CD4-positive, alpha-beta T cell treated with Interleukin-12 subunit alpha and Interleukin-12 subunit beta, for 1 hour (primary cell): ENCODE data around the gene ASZ1.

ENCODE experiments used
- DNase-seq: peaks from one replicate; pipeline ENCODE4 v3.0.0-alpha.2; 2020

Gene ASZ1

DNA sequence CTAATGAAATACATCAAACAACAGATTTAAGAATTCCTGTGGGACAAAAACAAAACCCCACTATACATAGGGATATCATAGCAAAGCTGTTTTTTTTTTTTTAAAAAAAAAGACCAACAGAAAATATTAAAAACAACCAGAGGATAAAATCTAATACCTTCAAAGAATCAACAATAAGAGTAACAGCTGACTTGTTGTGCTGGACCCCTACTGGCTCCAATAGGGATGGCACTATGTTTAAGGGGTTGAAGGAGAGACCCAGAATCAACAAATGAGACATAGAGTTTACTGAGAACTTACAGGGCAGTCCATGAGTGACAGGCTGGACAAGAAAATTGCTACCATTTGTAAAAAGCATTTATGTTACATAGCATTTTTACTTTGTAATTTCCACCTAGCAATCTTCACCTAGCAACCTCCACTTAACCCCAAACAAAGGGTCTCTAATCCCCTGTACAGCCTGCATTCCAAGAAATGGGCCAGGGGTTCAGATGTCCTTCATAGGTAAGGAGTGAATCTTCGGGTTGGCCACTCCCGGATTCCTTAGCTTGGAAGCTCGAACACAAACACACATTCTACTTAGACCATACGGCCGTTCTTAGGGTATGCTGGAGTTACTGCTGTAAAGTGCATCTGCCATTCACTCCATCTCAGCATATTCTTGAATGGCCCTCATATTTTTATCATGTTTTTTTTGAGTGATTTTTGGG lies 25.8 kb downstream of the ASZ1 start:
- DNase-seq: no peak

DNA sequence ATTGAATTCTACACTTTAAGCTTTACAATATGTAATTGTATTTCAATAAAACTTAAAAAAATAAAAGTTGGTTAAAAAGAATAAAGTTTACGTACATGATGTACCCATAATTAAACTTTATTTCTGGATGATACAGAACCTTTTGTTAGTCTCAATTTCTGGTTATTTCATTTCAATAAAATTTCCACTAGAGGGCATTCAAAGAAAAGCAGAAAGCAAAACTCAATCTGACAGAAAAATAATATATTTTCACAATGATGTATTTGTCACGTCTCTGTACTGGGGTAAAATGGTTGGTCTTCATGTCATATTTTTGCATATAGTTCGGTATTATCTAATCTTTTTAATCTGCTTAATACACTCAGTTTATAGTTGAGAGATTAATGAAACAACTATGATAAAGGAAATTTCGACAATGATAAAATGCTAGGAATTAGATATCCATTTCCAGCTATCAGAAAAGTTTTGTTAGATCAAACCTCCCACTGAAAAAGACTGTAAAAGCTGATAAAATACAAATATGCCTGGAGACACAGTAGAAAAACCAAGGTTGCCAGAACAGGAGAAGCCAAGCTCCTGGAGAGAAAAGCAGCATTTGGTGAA lies 27.4 kb downstream of the ASZ1 start:
- no peak for DNase-seq

DNA sequence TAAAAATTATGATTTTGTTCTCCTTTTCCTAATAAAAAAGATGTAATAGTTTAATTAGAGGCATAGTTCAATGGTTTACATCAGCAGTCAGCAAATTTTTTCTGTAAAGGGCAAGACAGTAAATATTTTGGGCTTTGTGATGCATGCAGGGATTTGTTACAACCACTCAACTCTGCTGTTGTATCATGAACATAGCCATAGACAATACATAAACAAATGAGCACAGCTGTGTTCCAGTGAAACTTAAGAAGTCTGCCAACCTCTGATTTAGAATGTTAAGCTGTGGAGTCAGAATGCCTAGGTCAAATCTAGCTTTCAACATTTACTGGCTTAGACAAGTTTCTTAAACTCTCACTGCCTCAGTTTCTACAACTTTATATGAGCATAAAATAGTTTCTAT lies 31.6 kb downstream of the ASZ1 start:
- no peak for DNase-seq

DNA sequence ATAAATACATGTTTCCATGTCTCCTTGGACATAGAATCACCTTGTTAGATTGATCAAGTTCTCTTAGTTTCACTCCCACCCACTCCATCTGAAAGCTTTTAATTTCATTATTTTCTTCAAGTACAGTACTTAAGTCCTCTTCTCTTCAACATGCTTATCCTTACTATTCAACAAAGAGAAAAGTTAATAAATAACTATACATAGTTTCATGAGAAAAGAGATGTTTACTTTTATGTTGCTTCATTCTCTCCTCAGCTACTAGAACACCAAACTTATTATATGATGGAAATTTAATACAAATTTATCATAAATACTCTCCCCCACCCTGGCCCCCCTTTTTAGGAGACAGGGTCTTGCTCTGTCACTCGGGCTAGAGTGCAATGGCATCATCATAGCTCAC lies 33.5 kb downstream of the ASZ1 start:
- no peak for DNase-seq

DNA sequence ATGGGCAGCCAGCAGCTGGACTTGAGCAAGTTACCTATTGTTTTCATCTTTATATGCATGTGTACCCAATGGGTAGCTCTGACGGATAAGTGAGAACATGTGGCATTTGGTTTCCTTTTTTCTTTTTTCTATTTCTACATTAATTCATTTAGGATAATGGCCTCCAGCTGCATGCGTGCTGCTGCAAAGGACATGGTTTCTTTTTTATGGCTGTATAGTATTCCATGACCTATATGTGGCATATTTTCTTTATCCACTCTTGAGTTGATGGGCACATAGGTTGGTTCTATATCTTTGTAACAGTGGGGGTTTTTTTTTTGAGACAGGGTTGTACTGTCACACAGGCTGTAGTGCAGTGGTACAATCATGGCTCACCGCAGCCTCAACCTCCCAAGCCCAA lies 37.4 kb downstream of the ASZ1 start:
- DNase-seq: no peak

DNA sequence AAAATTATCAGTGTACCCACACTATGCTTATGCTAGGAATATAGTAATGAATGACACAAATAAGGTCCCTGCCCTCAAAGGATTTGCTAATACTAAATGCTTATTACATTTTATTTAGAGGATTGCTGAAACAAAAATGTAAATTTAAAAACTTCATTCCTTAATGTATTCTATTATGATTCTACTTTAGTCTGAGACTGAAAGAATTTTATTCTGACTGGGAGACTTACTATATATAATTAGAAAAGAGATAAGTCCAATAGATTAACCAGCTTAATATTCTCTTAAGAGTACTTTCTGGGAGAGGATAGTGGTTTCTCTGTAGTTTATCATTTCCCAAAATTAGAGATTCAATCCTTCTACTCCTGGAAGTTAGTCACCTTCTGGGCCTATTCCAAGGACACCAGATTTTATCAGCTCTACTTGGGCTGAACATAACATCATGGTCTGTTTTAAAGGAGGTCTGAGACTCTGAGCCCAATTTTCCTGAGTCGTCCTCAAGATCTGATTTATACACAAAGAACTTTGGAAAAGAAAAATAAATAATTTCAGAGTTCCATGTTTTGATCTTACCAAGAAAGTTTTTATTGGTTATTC lies 41.1 kb downstream of the ASZ1 start:
- no peak for DNase-seq

DNA sequence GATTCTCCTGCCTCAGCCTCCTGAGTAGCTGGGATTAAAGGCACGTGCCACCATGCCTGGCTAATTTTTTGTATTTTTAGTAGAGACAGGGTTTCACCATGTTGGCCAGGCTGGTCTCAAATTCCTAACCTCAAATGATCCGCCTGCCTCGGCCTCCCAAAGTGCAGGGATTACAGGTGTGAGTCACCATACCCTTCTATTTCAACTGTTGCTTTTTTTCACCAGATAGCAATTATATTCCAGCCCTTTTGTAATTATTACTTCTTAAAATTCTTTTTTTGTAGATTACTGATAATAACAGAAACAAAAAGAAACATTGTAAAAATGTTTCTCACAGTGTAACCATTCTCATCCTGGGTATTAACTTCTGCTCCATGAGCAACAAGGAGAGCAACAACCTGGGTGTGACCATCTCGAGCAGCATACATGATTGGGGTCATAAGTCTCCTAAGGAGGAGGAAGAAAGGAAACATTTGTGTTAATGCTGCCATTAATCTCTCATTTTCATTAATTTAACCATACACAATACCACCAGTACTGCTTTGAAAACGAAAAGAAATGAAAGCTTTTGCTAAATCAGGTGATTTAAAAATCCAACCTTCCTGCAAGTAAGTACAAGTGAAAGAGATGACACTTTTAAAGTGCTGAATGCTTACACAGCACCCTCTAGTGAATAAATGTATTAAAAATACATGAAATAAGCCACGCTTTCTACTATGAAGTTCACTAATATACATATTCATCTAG lies 41.8 kb downstream of the ASZ1 start:
- DNase-seq: no peak

DNA sequence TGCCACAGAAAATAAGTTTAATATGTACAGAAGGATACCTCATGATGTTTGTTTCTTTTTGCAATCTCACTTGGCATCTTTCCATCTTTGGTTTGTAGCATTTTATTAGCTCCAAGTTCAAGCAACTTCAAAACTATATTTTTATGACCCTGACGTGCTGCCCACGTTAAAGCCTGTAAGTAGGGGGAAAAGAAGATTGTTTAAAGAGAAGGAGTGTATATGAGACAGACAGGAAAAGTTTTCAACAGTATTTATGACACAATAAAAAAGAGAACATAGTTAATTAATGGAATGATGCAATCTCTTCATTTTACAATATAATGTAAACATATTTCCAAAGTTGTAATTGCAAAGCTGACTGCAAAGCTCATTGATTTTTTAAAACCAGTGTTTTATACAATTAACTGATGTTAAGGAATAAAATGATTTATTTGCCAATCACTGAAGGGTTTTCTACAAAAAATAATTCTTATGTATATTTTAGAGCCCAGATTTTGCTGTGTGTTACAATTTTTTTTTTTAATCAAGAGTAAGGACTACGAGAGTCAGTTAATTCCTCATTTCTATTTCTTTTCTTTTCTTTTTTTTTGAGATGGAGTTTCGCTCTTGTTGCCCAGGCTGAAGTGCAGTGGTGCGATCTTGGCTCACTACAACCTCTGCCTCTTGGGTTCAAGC lies 42.5 kb downstream of the ASZ1 start:
- no peak for DNase-seq

DNA sequence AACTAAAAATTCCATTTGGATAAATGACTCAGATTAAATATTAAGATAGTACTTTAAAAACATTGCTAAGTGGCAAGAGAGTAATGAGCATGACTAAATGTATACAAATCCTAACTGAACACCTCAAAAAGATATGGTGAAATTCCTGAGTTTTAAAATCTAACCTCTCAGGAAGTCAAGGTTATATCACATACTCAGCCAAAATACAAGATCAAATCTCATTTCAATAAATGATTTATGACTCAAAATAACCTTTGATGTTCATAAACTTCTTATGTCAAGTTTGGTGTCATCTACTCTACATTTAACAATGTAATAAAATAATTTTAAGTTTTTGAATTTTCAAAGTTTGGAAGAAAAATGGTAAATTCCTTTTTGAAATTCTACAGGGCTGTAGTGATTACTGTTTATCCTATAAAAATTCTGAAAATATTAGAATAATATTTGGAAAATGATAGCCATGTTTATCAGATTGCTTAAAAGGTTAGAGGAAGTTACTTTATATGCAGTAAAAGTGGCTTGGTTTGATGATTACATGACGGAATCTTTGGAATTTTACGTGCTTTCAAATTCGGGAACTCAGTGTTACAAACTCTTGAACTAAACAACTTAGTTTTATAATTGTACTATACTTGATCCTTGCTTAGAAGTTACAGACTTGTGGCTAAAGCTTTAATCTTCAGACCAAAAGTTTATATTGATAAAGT lies 43.7 kb downstream of the ASZ1 start:
- DNase-seq: no peak

DNA sequence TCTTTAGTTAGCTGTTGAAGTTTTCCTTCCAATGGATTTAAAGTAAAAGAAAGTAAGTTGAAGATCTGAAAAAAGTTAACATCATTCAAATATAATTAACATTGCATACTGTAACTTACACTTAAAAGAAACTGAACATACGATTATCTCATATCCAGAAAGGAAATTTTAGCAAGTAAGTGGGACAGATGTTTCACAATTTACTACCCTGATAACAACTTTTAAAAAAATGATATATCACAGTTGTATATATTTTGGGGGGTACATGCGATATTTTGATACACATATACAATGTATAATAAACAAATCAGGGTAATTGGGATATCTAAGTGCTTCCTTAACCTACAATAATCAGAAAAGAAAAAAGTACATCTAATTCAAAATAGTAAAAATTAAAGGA lies 44.2 kb downstream of the ASZ1 start:
- no peak for DNase-seq

DNA sequence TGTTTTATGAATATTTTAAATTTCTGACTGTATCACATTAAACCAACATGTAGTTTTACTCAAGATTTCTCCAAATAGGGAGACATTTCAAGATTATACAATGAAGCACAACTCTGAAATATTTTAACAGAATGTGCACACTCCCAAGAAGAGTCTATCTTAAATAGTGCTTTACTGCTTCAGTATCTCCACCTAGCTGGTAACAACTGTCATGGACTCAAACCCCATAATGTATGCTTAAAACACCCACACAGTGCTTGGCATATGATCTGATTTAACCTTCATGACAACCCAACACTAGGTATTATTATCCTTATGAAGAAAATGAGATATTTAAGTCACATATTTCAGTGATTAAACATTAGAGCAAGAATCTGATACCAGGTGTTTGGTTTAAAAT lies 45.9 kb downstream of the ASZ1 start:
- no peak for DNase-seq

DNA sequence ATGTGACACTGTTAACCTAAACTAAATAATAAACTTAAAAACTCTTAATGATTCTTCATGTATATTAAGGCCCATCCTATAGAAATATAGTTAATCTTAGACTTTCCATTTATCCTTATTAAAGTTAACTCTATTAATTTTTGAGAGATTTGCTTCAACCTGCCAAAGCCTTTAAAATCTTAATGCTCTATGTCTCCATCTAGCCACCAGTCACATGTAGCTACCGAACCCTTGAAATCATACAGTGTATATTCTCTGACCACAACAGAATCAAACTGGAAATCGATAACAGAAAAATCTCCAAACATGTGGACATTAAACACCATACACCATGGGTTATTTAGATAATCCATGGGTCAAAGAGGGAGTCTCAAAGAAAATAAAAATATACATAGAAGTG lies 51.9 kb downstream of the ASZ1 start:
- no peak for DNase-seq

DNA sequence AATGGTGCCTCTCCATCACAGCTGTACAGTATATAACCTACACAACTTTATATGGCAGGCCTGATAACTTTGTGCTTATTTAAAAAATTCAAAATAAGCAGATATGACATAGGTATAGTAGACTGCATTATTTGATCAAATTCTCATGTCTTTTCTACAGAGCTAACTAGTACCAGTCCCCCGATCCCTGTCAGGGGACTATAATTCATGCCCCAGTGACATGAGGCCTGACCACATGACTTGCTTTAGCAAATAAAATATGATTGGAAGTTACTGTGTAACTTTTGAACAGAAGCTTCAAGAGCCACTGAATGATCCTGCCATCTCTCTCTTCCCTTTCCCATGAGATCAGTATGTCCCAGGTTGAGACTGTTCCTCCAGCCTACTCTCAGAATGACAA lies 55.2 kb downstream of the ASZ1 start:
- no peak for DNase-seq

DNA sequence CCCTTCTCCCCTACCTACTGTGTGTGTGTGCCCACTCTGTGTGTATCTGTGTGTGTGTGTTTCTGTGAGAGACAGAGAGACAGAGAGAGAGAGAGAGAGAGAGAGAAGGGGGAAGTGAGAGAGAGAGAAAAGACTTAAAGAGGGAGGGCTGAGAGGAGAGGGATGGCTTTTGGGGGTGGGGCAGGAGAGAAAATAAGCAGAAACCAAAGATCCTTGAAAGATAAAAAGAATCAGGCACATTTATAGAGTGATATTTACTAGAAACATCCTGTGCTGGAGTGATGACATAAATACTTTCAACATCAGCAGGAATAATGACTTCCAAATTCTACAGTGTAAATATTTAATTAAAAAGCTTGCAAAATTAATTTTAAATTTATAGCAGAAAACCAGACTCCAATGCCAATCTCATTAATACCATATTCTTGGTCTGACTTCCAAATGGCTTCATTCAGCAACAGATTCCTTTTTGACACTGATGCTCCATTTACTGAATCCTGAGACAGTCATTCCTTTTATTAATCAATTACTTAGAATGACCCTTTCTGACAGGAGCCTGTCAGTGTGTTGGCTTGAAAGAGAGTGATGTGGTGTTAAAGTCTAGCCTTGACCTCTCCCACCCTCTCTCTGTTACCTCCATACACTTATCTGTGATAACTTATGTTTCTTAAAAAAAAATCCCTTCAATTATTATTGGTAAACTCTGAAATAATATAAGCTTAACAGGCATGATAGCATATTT lies 62.8 kb downstream of the ASZ1 start:
- no peak for DNase-seq

DNA sequence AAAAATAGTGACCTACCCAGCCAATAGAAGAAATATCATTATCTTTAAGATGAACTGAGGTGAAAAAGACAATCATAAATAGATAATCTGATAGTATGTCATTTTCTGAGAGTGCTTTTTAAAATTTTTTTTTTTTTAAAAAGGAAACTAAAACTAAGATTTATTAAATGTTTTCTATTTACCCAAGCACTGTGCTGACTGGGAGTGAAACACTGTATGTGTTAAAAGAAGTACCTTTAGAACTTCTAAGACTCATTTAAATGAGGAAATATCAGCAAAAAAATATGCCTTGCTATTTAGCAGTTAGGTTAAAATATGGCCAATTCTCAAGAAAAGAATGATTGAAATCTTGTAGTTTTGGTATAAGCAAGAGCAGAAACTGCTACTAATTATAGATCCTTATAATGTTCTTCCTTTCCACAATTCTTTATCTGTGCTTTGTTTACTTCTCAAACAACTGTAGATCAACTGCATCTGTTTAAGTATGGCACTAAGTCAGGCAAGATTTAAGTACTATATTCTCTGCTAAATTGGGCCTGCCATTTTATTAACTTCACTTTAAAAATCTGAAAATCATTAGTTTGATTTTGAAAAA lies 64.9 kb downstream of the ASZ1 start:
- no peak for DNase-seq

DNA sequence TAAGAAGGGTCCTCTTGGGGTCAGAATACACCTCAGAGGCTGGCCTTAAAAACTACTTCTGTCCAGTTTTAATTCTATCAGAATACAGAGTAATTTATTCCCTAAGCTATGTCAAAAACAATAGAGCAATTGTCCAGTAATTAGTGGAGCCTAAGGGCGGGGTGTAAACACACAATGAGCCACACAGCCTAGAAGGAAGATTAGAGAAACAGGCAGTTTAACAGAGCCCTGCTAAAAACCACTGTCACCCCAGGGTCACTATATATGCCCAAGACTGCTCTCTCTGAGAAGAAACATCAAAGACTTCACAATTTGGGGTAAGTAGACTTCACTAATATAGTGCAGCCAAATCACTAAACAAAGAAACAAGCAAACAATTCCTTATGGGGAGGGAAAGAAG lies 77.3 kb downstream of the ASZ1 start:
- no peak for DNase-seq

DNA sequence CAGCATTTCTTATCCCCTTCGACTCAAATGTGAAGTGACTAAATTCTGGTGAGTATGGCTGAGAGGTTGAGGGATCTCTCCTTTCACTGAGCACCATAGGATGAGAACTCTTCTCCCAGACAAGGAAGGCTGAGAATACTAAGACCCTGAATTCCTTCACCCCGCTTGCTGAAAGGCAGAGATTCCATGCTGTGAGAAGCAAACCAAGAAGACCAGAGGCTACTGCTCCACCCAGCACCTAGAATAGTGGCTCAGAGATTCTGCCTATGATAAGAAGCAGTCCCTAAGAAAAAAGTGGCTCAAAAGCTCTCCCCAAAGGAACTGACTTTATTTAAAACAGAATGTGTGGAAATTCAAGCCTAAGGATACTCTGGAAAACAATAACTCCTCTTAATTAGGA lies 77.7 kb downstream of the ASZ1 start:
- DNase-seq: no peak

DNA sequence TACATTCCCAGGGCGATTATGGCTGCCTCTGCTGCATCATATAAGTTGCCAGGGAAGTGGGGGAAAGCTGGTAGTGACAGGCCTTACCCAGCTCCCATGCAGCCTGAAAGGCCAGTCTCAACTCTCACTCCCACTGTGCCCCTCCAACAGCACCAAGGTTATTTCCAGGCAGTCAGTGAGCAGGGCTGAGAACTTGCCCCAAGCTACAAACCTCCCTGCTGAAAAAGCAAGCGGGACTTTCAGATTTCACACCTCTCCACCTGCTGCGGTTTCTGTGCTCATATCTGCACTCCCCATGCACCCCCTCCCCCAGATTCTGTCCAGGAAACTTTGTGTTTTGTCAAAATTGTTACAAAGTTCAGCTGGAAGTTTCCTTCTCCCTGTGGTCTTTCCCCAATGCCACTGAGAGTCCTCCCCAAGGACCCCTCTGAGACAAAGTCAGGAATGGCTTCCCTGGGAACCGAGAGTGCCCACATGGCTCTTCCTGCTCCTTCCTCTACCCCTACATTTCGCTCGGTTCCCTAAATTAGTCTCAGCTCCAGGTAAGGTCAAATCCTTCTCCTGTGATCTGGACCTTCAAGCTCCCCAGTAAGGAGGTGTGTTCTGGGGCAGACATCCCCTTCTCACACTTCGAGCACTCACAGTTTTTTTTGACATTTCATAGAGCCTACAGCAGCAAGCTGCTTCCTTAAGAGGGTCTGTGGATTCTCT lies 79.2 kb downstream of the ASZ1 start:
- no peak for DNase-seq

DNA sequence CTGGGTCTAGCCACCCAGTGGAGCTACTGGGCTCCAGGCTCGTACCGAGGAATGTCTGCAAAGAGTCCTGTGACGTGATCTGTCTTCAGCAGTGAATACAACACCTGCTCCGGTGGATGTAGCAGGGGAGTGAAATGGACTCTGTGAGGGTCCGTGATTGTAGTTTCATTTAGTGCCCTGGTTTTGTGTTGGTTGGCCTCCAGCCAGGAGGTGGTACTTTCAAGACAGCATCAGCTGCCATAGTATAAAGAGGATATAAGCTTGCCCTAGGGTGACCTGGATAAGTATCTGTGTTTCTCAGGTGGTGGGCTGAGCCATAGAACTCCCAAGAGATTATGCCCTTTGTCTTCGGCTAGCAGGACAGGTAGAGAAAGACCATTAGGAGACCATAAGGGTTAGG lies 79.8 kb downstream of the ASZ1 start:
- no peak for DNase-seq

DNA sequence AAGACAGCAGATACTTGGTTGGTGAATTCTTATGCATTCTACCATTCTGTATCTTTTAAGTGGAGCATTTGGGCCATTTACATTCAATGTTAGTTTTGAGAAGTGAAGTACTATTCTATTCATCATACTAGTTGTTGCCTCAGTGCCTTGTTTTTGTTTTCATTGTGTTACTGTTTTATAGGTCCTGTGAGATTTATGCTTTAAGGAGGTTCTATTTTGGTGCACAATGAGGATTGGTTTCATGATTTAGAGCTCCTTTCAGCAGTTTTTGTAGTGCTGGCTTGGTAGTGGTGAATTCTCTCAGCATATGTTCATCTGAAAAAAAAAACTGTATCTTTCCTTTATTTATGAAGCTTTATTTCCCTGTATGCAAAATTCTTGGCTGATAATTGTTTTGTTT lies 81.1 kb downstream of the ASZ1 start:
- DNase-seq: no peak

DNA sequence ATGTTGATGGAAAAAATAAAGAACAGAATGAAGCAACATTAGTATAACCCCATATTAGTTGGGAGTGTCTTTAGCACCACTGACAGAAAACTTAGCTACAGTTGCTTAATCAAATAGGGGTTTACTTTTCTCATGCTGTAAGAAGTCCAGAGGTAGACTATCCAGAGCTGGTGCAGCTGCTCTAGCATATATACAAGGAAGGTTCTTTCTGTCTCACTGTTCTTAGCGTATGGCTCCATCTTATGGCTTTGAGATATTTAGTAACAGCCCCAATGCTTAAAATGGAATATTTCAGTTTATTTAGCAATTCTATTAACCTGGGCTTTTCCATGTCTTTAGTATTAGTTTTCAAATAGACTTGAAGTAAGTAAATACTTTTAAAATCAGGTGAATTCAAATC lies 89.3 kb downstream of the ASZ1 start:
- no peak for DNase-seq
